ENCODE data around the gene PRKCSH. TPM values are rescaled to one million over a fixed set of nuclear protein-coding genes. Genes with fewer than 3 reads are reported as not detected.

Gene PRKCSH
- total RNA-seq: 94.0 and 217 TPM in 2 replicates

DNA sequence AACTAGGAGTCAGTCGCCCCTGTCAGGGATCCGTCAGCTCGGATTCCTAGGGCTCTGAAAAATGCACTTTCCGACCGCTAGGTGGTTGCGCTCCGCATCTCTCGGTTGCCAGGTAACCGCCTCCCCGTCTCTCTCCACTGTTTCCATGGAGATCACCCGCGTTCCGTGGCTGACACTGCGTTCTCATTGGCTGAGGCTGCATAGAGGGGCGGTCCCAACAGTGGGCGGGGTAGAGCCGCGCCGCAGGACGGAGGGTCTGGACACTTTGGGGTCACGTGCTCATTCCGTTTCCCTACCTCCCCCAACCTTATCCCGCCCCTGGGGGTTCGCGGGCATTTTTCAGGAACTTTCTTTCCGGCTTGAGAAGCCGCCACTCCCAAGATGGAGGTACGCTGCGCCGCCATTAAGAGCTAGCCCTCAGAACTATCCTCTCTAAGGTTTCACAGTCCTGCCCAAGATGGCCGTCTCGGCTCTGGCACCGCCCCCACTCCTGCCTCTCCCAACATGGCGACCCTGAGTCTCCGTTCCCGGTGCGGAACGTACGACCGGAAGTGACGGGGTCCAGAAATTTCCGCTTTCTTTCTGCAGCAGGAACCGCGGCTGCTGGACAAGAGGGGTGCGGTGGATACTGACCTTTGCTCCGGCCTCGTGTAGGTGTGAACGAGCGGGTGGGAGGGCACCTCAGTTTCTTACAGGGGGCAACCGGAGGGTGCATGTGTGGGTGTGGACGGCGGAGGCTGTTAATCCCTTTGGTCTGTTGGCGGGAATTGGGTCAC, at the start of gene PRKCSH, which contains the start of gene ODAD3:
TSS of gene PRKCSH (plus strand) at position 579 of the 776 bp plus-strand sequence. CDS start 483 bp downstream, outside the sequence.
TSS of gene ODAD3 (minus strand) at position 65 of the 776 bp plus-strand sequence. CDS start 105 bp downstream, outside the sequence.

DNA sequence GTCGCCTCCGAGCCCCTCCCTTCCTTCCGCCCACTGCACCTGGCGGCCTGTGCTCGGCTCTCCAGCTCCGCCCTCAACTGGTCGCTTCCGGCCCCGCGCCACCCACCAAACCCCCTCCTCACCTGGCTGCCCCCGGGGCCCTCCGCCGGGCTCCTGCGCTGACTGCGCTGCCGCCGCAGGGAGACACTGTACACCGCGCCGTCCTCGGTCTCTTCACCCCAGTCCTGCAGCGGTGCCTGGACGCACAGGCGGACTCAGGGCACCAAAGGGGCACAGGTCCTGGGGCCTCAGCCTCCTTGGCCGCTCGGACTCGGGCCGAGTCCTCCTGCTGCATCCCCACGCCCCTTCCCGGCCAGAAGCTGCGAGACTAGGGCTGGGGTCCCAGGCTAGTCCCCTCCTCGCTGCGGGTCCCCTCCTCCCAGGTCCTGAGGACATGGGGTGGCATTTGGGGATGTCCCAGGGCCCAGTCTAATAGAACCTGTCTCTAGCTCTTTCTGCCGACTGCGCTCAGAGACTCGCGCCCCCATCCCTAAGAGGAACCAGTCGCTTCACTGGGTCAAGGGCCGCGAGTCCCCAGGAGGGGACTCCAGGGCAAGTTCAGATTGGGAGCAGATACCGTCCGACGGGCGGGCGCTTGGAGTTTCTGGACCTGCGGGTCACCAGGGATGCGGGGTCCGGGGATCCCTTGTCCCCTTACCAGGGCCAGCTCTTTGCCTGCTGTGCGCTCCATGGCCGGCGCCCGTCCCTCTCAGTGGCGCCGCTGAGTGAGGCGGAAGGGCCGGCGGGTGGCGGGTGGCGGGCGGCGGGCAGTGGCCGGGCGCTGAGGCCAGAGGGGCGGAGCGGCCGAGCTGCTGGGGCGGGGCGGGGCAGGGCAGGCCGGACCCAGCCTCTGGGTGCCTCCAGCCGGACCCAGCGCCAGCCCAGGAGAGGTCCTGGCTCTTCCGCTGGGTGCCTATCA, 16.6 kb upstream of the PRKCSH start, which contains the start of gene RGL3:
TSS of gene RGL3 (minus strand) at position 766 of the 958 bp plus-strand sequence. CDS start at position 730, 36 bp downstream.

DNA sequence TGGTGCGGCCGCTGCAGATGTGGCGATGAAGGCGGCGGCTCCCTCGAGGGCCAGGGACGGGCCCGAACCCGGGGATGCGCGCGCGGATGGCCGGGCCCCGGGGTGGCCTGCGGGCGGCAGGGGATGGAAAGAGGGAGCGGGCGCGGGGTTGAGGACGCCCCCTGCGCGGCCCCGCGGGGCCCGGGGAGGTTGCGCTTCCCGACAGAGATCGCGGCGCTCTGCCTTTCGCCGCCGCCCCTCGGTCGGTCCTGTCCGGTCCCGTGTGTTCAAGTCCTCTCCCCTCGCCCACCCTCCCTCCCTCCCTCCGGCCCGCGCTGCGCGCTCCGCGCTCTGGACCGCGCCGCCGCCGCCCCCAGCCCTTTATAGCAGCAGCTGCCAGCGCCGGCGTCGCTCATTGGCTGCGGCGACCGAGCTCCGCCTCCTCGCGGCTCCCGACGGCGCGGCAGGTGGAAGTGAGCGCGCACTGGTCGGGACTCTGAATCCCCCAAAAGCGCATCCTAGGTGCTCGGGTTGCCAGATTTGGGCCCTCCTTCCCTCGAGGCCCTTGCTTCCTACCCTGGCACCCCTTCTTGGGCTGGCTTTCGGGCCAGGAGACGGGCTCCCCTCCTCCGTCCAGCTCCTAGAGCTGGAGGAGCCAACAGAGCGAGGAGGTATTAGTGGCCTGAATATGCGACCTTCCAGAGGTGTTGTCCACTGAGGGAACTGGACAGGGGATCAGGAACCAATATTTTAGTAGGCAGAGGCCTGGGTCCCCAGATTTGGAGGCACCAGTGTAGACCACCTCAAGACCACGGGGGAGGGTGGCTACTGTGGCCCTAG, 45.5 kb downstream of the PRKCSH start, which contains the start of gene ELAVL3:
TSS of gene ELAVL3 (minus strand) at position 332 of the 819 bp plus-strand sequence. CDS start 438 bp downstream, outside the sequence.

Other genes with a start within 250 kb of the PRKCSH start
- 8.2 and 14.7 TPM in 2 replicates for gene KANK2, start 238.1 kb upstream of the PRKCSH start, total RNA-seq
- gene ANGPTL8, start 196.0 kb upstream of the PRKCSH start, total RNA-seq: not detected in 2 replicates
- 20.2 and 45.5 TPM in 2 replicates for gene DOCK6, start 173.1 kb upstream of the PRKCSH start, total RNA-seq
- gene TSPAN16, start 139.5 kb upstream of the PRKCSH start, total RNA-seq: not detected in 2 replicates
- 75.5 and 131 TPM in 2 replicates for gene RAB3D, start 96.0 kb upstream of the PRKCSH start, total RNA-seq
- 48.2 and 91.9 TPM in 2 replicates for gene TMEM205, start 89.4 kb upstream of the PRKCSH start, total RNA-seq
- gene CCDC159, start 89.1 kb upstream of the PRKCSH start, total RNA-seq: 4.1 and 10.9 TPM in 2 replicates
- 3.8 and 5.5 TPM in 2 replicates for gene PLPPR2, start 80.2 kb upstream of the PRKCSH start, total RNA-seq
- gene SWSAP1, start 61.0 kb upstream of the PRKCSH start, total RNA-seq: 0.57 and 0.68 TPM in 2 replicates
- gene EPOR, start 51.3 kb upstream of the PRKCSH start, total RNA-seq: 0.68 and 0.71 TPM in 2 replicates
- gene RGL3, start 16.3 kb upstream of the PRKCSH start, total RNA-seq: 0.21 TPM in 1 of 2 replicates, not detected in the other
- gene ODAD3, start 514 bp upstream of the PRKCSH start, total RNA-seq: 0.07 TPM in 1 of 2 replicates, not detected in the other
- not detected in 2 replicates for gene ELAVL3, start 45.4 kb downstream of the PRKCSH start, total RNA-seq
- gene ZNF653, start 70.2 kb downstream of the PRKCSH start, total RNA-seq: 4.3 and 4.8 TPM in 2 replicates
- gene ECSIT, start 93.5 kb downstream of the PRKCSH start, total RNA-seq: 28.5 and 34.9 TPM in 2 replicates
- gene CNN1, start 103.2 kb downstream of the PRKCSH start, total RNA-seq: 2.3 TPM in 1 of 2 replicates, not detected in the other
- gene ELOF1, start 123.6 kb downstream of the PRKCSH start, total RNA-seq: 23.3 and 25.6 TPM in 2 replicates
- gene ACP5, start 142.0 kb downstream of the PRKCSH start, total RNA-seq: 8.9 and 52.9 TPM in 2 replicates
- gene ZNF627, start 161.8 kb downstream of the PRKCSH start, total RNA-seq: 20.8 and 25.8 TPM in 2 replicates

All from nasal cavity respiratory epithelium epithelial cell of viscerocranial mucosa (primary cell).